ENCODE data around the gene SCUBE1.

SCUBE1 gene

GRCh38 chr22:43343262-43343669 is at the start of gene SCUBE1:
Gene SCUBE1, minus strand, starts transcription at chr22:43343372. Its CDS starts 111 bp downstream, at chr22:43343261.
- Histone ChIP-seq H3K9ac (ENCODE audit: low read depth, low read length) (no peak within 1 kb of the TSS), H3K9me3 (ENCODE audit: insufficient read depth, low read depth, low read length) (no peaks in the 10 kb centered on the region), H3K4me1 (ENCODE audit: insufficient read depth, low read length) (no peaks in the 10 kb centered on the region), H3K36me3 (ENCODE audit: insufficient read depth, low read depth, low read length) (no peaks in the 10 kb centered on the region), H3K4me3 (ENCODE audit: low read length) (peak within 1 kb of the TSS; percentile 61), H3K27me3 (ENCODE audit: insufficient read depth, low read length) (peaks cover 60% of the 10 kb centered on the region), H3K27ac (ENCODE audit: low read length) (no peak within 1 kb of the TSS)

DNA sequence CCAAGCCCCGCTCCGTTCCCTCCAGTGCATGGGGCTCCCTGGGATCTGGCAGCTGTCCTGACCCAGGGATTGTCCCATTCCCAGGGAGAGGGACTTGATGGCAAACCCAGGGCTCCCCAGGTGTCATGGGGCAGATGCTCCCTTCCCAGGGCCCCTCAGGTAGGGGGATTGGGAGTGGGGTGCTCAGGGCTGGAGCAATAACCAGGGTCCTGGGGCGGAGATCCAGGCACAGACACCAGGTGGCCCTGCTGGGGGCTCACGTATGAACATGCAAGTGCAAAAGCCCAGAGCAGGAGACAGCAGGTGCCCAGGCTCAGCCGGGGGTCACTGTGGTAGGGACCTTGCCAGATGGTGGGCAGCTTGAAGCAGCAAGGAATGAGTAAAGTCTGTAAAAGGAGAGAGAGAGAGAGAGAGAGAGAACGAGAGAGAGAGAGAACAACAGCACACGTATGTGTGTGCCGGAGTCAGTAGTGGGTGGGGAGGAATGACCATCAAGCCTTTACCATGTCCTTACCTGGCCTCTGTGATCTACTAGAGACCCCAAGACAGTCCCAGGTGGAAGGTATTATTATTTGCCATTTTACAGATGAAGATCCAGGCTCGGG is 49.3 kb upstream of the SCUBE1 start:
- H3K4me1 ChIP-seq (ENCODE audit: insufficient read depth, low read length): no peaks in the 10 kb centered on the region; the same call in 1 of the 2 replicates
- H3K36me3 ChIP-seq (ENCODE audit: insufficient read depth, low read depth, low read length): no peaks in the 10 kb centered on the region
- H3K4me3 ChIP-seq (ENCODE audit: low read length): no peak overlapping the region
- H3K27me3 ChIP-seq (ENCODE audit: insufficient read depth, low read length): peaks cover 6% of the 10 kb centered on the region
- no peaks in the 10 kb centered on the region for H3K9me3 ChIP-seq (ENCODE audit: insufficient read depth, low read depth, low read length)
- H3K27ac ChIP-seq (ENCODE audit: low read length): no peak overlapping the region
- H3K9ac ChIP-seq (ENCODE audit: low read depth, low read length): no peak overlapping the region; the same call in 1 of the 2 replicates

DNA sequence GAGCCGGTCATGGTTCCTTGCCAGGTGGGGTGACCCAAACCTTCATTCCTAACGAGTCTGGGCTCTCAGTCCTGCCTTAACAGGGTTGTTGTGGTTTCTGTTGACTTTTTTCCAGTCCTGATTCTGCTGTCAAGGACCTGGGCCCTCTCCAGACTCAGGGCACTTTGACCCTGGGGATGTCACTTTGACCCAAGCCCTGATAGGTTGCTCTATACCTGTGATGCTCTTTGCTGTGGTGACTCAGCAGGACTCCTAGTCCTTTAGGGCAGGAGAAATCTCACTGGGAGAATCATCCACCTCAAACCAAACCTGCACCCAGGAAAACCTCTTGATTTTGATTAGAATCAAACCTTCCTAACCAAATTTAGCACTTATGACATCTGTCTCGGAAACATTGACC is 48.1 kb upstream of the SCUBE1 start:
- no peaks in the 10 kb centered on the region for H3K36me3 ChIP-seq (ENCODE audit: insufficient read depth, low read depth, low read length)
- H3K9ac ChIP-seq (ENCODE audit: low read depth, low read length): no peak overlapping the region
- H3K27me3 ChIP-seq (ENCODE audit: insufficient read depth, low read length): peaks cover 18% of the 10 kb centered on the region
- H3K9me3 ChIP-seq (ENCODE audit: insufficient read depth, low read depth, low read length): no peaks in the 10 kb centered on the region
- no peaks in the 10 kb centered on the region; the same call in 1 of the 2 replicates for H3K4me1 ChIP-seq (ENCODE audit: insufficient read depth, low read length)
- H3K4me3 ChIP-seq (ENCODE audit: low read length): no peak overlapping the region
- H3K27ac ChIP-seq (ENCODE audit: low read length): no peak overlapping the region

GRCh38 chr22:43390872-43391271 is 47.7 kb upstream of the SCUBE1 start:
- Histone ChIP-seq H3K9ac (ENCODE audit: low read depth, low read length) (no peak overlapping the region), H3K27me3 (ENCODE audit: insufficient read depth, low read length) (peaks cover 22% of the 10 kb centered on the region), H3K4me3 (ENCODE audit: low read length) (no peak overlapping the region), H3K27ac (ENCODE audit: low read length) (no peak overlapping the region), H3K4me1 (ENCODE audit: insufficient read depth, low read length) (no peaks in the 10 kb centered on the region; the same call in 1 of the 2 replicates), H3K36me3 (ENCODE audit: insufficient read depth, low read depth, low read length) (no peaks in the 10 kb centered on the region), H3K9me3 (ENCODE audit: insufficient read depth, low read depth, low read length) (no peaks in the 10 kb centered on the region)

DNA sequence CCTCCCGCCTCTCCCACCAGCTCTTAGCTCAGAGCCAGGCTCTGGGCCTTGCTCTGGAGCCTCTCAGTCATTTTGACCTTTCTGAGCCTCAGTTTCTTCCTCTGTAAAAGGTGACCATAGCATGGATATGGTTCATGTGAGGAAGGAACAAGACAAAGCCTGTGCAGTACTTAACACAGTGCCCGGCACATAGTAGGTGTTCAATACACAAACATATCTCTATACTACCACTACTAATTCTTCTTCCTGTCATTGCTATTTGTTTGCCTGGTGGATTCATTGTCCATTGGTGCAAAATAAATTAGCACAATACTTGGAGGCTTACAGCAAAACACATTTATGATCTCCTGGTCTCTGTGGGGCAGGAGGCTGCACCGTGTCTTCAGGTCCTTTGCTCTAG is 47.0 kb upstream of the SCUBE1 start:
- Histone ChIP-seq H3K27me3 (ENCODE audit: insufficient read depth, low read length) (peaks cover 29% of the 10 kb centered on the region), H3K36me3 (ENCODE audit: insufficient read depth, low read depth, low read length) (no peaks in the 10 kb centered on the region), H3K9ac (ENCODE audit: low read depth, low read length) (no peak overlapping the region)

GRCh38 chr22:43389227-43389836 is 46.2 kb upstream of the SCUBE1 start:
- Histone ChIP-seq H3K9me3 (ENCODE audit: insufficient read depth, low read depth, low read length) (no peaks in the 10 kb centered on the region), H3K4me1 (ENCODE audit: insufficient read depth, low read length) (no peaks in the 10 kb centered on the region; the same call in 1 of the 2 replicates), H3K36me3 (ENCODE audit: insufficient read depth, low read depth, low read length) (no peaks in the 10 kb centered on the region), H3K9ac (ENCODE audit: low read depth, low read length) (peak overlapping the region; percentile 11; the same call in 1 of the 2 replicates), H3K27me3 (ENCODE audit: insufficient read depth, low read length) (peaks cover 31% of the 10 kb centered on the region), H3K27ac (ENCODE audit: low read length) (no peak overlapping the region), H3K4me3 (ENCODE audit: low read length) (no peak overlapping the region)

More for the DNA sequence above, 47.0 kb upstream of the SCUBE1 start:
- H3K4me1 ChIP-seq (ENCODE audit: insufficient read depth, low read length): no peaks in the 10 kb centered on the region; the same call in 1 of the 2 replicates
- no peaks in the 10 kb centered on the region for H3K9me3 ChIP-seq (ENCODE audit: insufficient read depth, low read depth, low read length)
- no peak overlapping the region for H3K27ac ChIP-seq (ENCODE audit: low read length)
- no peak overlapping the region for H3K4me3 ChIP-seq (ENCODE audit: low read length)

GRCh38 chr22:43388420-43388851 is 45.3 kb upstream of the SCUBE1 start:
- no peaks in the 10 kb centered on the region; the same call in 1 of the 2 replicates for H3K4me1 ChIP-seq (ENCODE audit: insufficient read depth, low read length)
- H3K27me3 ChIP-seq (ENCODE audit: insufficient read depth, low read length): peaks cover 31% of the 10 kb centered on the region
- H3K4me3 ChIP-seq (ENCODE audit: low read length): no peak overlapping the region
- H3K9me3 ChIP-seq (ENCODE audit: insufficient read depth, low read depth, low read length): no peaks in the 10 kb centered on the region
- no peak overlapping the region for H3K27ac ChIP-seq (ENCODE audit: low read length)
- H3K9ac ChIP-seq (ENCODE audit: low read depth, low read length): no peak overlapping the region
- H3K36me3 ChIP-seq (ENCODE audit: insufficient read depth, low read depth, low read length): no peaks in the 10 kb centered on the region

- no peaks in the 10 kb centered on the region for H3K9me3 ChIP-seq (ENCODE audit: insufficient read depth, low read depth, low read length)
- no peaks in the 10 kb centered on the region; the same call in 1 of the 2 replicates for H3K4me1 ChIP-seq (ENCODE audit: insufficient read depth, low read length)
- H3K4me3 ChIP-seq (ENCODE audit: low read length): no peak overlapping the region
- H3K27ac ChIP-seq (ENCODE audit: low read length): no peak overlapping the region
- H3K36me3 ChIP-seq (ENCODE audit: insufficient read depth, low read depth, low read length): no peaks in the 10 kb centered on the region
- H3K9ac ChIP-seq (ENCODE audit: low read depth, low read length): no peak overlapping the region
- peaks cover 31% of the 10 kb centered on the region for H3K27me3 ChIP-seq (ENCODE audit: insufficient read depth, low read length)
Measured at GRCh38 chr22:43387815-43388214, 44.6 kb upstream of the SCUBE1 start.

DNA sequence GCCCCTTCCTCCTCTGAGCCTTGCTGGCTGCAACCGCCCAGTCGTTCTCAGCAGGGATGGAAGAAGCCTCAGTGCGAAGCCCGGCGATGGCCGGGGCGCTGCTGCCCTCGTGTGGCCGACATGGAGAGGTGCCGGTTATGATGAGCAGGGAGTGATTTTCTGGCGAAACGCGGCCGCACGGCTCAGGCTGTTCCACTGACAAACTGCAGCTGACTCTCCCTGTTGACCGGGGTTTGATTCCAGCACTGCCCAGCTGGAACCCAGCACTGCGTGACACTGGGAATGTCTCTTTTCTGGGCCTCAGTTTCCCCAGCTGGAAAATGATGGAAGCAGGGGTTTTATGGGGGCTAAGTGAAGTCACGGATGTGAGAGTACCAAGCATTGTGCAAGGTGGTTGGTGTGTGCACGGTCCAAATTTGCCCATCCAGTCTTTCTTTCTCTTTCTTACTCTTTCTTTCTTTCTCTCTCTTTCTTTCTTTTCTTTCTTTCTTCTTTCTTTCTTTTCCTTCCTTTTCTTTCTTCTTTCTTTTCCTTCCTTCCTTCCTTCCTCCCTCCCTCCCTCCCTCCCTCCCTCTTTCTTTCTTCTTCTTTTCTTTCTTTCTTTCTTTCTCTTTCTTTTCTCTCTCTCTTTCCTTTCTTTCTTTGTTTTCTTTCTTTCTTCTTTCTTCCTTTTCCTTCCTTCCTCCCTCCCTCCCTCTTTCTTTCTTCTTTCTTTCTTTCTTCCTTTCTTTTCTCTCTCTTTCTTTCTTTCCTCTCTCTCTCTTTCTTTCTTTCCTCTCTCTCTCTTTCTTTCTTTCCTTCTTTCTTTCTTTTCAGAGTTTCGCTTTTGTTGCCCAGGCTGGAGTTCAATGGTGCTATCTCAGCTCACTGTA is 42.8 kb upstream of the SCUBE1 start:
- H3K4me1 ChIP-seq (ENCODE audit: insufficient read depth, low read length): no peaks in the 10 kb centered on the region; the same call in 1 of the 2 replicates
- H3K4me3 ChIP-seq (ENCODE audit: low read length): no peak overlapping the region
- H3K9ac ChIP-seq (ENCODE audit: low read depth, low read length): no peak overlapping the region
- peaks cover 31% of the 10 kb centered on the region for H3K27me3 ChIP-seq (ENCODE audit: insufficient read depth, low read length)
- no peak overlapping the region for H3K27ac ChIP-seq (ENCODE audit: low read length)
- H3K36me3 ChIP-seq (ENCODE audit: insufficient read depth, low read depth, low read length): no peaks in the 10 kb centered on the region
- H3K9me3 ChIP-seq (ENCODE audit: insufficient read depth, low read depth, low read length): no peaks in the 10 kb centered on the region

DNA sequence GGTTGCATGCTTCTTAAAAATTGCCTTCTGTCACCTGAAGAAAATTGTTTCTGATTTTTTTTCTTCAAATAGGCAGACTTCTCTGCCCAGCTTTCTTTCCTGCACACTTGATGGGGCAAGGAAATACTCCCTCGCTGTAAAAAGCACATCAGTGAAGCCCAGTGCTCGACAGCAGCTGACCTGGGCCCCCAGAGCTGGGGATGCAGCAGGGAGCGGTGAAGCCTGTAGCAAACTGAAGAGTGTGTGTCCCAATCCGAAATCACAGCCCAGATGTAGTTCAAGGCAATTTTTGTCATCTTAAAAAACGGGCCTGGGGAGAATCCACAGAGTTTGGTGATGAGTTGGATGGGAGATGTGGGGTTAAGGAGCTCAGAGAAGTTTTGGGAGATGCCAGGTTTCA is 41.7 kb upstream of the SCUBE1 start:
- peaks cover 31% of the 10 kb centered on the region for H3K27me3 ChIP-seq (ENCODE audit: insufficient read depth, low read length)
- no peak overlapping the region for H3K27ac ChIP-seq (ENCODE audit: low read length)
- no peaks in the 10 kb centered on the region for H3K9me3 ChIP-seq (ENCODE audit: insufficient read depth, low read depth, low read length)
- no peak overlapping the region for H3K9ac ChIP-seq (ENCODE audit: low read depth, low read length)
- no peaks in the 10 kb centered on the region for H3K36me3 ChIP-seq (ENCODE audit: insufficient read depth, low read depth, low read length)
- no peak overlapping the region for H3K4me3 ChIP-seq (ENCODE audit: low read length)
- H3K4me1 ChIP-seq (ENCODE audit: insufficient read depth, low read length): no peaks in the 10 kb centered on the region; the same call in 1 of the 2 replicates

- H3K9me3 ChIP-seq (ENCODE audit: insufficient read depth, low read depth, low read length): no peaks in the 10 kb centered on the region
- peaks cover 17% of the 10 kb centered on the region for H3K27me3 ChIP-seq (ENCODE audit: insufficient read depth, low read length)
- H3K27ac ChIP-seq (ENCODE audit: low read length): no peak overlapping the region
- no peak overlapping the region for H3K9ac ChIP-seq (ENCODE audit: low read depth, low read length)
- H3K4me3 ChIP-seq (ENCODE audit: low read length): no peak overlapping the region
- H3K4me1 ChIP-seq (ENCODE audit: insufficient read depth, low read length): no peaks in the 10 kb centered on the region
- H3K36me3 ChIP-seq (ENCODE audit: insufficient read depth, low read depth, low read length): no peaks in the 10 kb centered on the region
Measured at GRCh38 chr22:43381693-43382092, 38.5 kb upstream of the SCUBE1 start.
